ENCODE data around the gene DEGS1. TPM values are rescaled to one million over a fixed set of nuclear protein-coding genes. Genes with fewer than 3 reads are reported as not detected.

The DEGS1 gene
- total RNA-seq, 1 donor from 2014 or later = 60.0 TPM

DNA sequence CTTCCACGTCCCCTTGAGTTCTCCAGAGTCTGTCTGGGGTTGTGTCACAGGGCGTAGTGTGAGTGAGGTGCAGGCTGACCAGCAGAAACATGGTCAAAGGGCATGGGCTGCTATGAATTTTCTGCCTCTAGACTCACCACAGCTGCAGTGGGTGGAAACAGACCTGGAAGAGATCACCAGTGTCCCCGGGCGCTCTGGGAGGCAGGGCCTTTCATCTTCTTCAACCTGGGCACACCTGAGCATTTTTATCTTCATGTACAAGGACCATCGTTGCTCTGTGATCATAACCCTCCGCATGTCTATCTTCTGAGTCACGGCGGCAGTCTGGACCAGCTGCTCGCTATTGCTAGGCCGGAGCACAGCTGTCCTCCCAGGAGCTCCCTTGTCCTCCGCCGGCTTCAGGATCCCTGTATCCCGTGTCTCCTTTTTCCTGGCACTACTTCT, 29.6 kb downstream of the DEGS1 start:
- Mint-ChIP-seq H3K9me3 (ENCODE audit: unreplicated experiment) (peaks cover 5% of the 10 kb centered on the region), H3K36me3 (ENCODE audit: unreplicated experiment) (no peaks in the 10 kb centered on the region), H3K27ac (ENCODE audit: unreplicated experiment) (peak overlapping the region; percentile 29), H3K4me3 (ENCODE audit: unreplicated experiment) (peak overlapping the region; percentile 19), H3K4me1 (ENCODE audit: low read depth, unreplicated experiment) (peaks cover 11% of the 10 kb centered on the region), H3K27me3 (ENCODE audit: unreplicated experiment) (peaks cover 4% of the 10 kb centered on the region)
- peak; percentile 28 for DNase-seq
- TF ChIP-seq, protein P1, sequence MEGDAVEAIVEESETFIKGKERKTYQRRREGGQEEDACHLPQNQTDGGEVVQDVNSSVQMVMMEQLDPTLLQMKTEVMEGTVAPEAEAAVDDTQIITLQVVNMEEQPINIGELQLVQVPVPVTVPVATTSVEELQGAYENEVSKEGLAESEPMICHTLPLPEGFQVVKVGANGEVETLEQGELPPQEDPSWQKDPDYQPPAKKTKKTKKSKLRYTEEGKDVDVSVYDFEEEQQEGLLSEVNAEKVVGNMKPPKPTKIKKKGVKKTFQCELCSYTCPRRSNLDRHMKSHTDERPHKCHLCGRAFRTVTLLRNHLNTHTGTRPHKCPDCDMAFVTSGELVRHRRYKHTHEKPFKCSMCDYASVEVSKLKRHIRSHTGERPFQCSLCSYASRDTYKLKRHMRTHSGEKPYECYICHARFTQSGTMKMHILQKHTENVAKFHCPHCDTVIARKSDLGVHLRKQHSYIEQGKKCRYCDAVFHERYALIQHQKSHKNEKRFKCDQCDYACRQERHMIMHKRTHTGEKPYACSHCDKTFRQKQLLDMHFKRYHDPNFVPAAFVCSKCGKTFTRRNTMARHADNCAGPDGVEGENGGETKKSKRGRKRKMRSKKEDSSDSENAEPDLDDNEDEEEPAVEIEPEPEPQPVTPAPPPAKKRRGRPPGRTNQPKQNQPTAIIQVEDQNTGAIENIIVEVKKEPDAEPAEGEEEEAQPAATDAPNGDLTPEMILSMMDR (IDR thresholded peaks at IDR 0.05; ENCODE audit: partially characterized antibody, unreplicated experiment) = no peak

DNA sequence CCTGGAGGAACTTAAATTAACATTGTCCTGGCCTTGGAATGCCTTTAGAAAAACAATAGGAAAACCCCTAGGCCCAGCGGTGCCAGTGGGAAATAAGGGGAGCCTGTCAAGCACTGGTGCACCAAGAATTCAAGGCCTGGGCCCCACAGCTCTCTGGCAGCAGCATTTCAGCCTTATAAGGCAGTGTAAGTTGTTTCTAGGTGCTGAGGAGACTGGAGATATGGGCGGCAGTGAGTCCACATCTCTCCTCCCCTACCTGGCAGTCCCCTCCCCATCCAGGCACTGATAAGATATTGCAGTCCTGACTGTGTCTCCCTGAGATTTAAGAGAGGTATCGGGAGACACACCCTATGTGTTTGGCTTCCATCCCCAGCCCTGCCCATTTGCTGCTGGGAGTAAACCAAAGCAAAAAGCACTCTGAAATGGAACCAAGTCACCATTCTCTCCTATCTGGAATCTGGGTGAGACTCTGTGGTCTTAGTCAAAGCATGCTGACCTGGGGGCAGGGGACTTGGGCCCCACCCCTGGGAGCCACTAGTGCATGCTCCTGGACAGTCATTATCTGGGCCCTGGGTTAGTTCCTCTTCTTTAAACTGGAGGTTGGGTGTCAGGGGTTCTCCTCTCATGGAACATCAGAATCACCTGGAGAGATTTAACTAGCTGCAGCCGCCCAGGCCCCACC, 30.5 kb downstream of the DEGS1 start:
- no peaks in the 10 kb centered on the region for H3K36me3 Mint-ChIP-seq (ENCODE audit: unreplicated experiment)
- TF ChIP-seq, protein P1 (IDR thresholded peaks at IDR 0.05; ENCODE audit: partially characterized antibody, unreplicated experiment) = no peak
- H3K27ac Mint-ChIP-seq (ENCODE audit: unreplicated experiment) = no peak overlapping the region
- peaks cover 4% of the 10 kb centered on the region for H3K27me3 Mint-ChIP-seq (ENCODE audit: unreplicated experiment)
- peaks cover 5% of the 10 kb centered on the region for H3K9me3 Mint-ChIP-seq (ENCODE audit: unreplicated experiment)
- H3K4me1 Mint-ChIP-seq (ENCODE audit: low read depth, unreplicated experiment) = peaks cover 11% of the 10 kb centered on the region
- H3K4me3 Mint-ChIP-seq (ENCODE audit: unreplicated experiment) = no peak overlapping the region
- DNase-seq = no peak

DNA sequence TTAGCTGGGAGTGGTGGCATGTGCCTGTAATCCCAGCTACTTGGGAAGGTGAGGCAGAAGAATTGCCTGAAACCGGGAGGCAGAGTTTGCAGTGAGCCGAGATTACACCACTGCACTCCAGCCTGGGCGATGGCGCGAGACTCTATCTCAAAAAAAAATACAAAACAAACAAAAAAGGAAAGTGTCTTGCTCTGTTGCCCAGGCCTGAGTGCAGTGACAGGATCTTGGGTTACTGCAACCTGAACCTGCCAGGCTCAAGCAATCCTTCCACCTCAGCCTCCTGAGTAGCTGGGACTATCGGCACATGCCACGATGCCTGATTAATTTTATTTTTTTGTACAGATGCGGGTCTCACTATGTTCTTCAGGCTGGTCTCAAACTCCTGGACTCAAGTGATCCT, 33.3 kb downstream of the DEGS1 start:
- TF ChIP-seq, protein P1 (IDR thresholded peaks at IDR 0.05; ENCODE audit: partially characterized antibody, unreplicated experiment) = no peak
- DNase-seq = no peak
- H3K9me3 Mint-ChIP-seq (ENCODE audit: unreplicated experiment) = peaks cover 5% of the 10 kb centered on the region
- H3K27me3 Mint-ChIP-seq (ENCODE audit: unreplicated experiment) = peaks cover 4% of the 10 kb centered on the region
- H3K4me1 Mint-ChIP-seq (ENCODE audit: low read depth, unreplicated experiment) = peaks cover 14% of the 10 kb centered on the region
- H3K36me3 Mint-ChIP-seq (ENCODE audit: unreplicated experiment) = no peaks in the 10 kb centered on the region
- H3K27ac Mint-ChIP-seq (ENCODE audit: unreplicated experiment) = no peak overlapping the region
- no peak overlapping the region for H3K4me3 Mint-ChIP-seq (ENCODE audit: unreplicated experiment)

GRCh38 chr1:224217655-224218623, 34.9 kb downstream of the DEGS1 start:
- H3K27ac Mint-ChIP-seq (ENCODE audit: unreplicated experiment) = no peak overlapping the region
- no peak for DNase-seq
- H3K4me3 Mint-ChIP-seq (ENCODE audit: unreplicated experiment) = no peak overlapping the region
- TF ChIP-seq, protein P1 (IDR thresholded peaks at IDR 0.05; ENCODE audit: partially characterized antibody, unreplicated experiment) = no peak
- H3K4me1 Mint-ChIP-seq (ENCODE audit: low read depth, unreplicated experiment) = peaks cover 6% of the 10 kb centered on the region
- peaks cover 3% of the 10 kb centered on the region for H3K9me3 Mint-ChIP-seq (ENCODE audit: unreplicated experiment)
- H3K36me3 Mint-ChIP-seq (ENCODE audit: unreplicated experiment) = no peaks in the 10 kb centered on the region
- H3K27me3 Mint-ChIP-seq (ENCODE audit: unreplicated experiment) = peaks cover 2% of the 10 kb centered on the region
